Erythroblast (primary cell): ENCODE measurements around the gene MB.

ENCODE experiments used
- GATA1 ChIP-seq: IDR thresholded peaks from 2 replicates; pipeline ENCODE4 v1.6.1; 2011; ENCODE audit warnings: low read depth, mild to moderate bottlenecking, control low read depth, low read length, moderate library complexity
- POLR2A ChIP-seq: IDR thresholded peaks from 2 replicates; pipeline ENCODE4 v1.6.1; 2011; ENCODE audit warnings: mild to moderate bottlenecking, low read length

DNA sequence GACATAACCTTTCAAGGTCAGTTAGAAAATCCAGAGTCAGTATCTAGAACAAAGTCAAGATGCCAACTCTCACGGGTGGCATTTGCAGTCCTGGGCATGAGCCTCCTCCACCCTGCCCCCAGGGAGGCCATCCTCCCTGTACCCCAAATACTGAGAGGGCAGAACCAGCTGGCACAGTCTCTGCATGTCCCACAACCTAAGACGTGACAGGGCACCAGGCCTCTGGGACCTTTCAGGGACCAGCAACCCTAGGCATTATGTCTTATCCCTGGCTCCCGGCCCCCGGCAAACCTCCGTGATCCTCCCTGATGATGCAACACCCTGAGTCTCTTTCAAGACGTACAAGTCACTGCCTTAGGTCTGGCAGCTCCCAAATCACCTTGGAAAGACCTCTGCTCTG is 2.0 kb downstream of the MB start:
- no peak for TF ChIP-seq POLR2A
- no peak for TF ChIP-seq GATA1
